Measurements from ENCODE around the gene SPIN2B.

SPIN2B gene

DNA sequence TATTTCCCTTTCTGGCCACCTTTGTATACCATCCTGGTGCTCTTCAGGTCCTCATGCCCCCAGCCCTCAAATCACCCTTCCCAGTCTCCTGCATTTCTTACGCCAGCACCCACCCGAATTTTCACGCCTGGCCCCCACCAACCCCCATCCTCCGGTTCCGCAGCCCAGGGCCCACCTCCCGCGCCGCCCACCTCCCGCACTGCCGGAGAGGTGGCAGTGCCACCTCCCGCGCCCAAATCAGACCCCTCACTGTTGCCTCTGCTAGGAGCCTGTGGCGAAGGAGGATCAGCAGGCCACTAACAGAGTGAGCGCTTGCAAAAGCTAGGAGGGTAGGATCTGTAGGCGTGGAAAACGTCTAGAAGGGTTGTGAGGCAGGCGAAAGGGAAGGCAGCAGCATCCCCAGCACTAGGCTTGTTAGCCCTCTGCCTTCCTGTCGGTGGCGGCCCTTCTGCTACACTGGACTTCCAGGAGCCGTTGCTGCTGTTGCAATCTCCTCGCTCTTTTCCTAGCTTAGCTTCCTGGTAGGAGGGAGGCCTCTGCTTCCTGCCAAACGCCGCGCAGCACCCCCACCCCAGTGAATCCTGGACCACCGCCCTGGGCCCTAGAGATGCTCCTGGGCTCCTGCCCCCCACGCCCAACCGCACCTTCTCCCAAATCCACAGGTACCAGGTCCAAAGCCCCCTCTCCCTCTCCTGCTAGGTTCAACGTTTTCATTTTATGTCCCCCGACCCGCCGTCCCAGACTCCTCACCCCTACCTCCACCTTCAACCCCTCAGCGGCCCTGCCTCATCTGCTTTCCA lies 51.0 kb downstream of the SPIN2B start:
- DNase-seq (ENCODE audit: low read depth) = no peak
